Large intestine (tissue), 3 donors: ENCODE measurements around the gene KRTAP4-4. TPM values are rescaled to one million over a fixed set of nuclear protein-coding genes. Genes with fewer than 3 reads are reported as not detected.
"Not testable (repeated sequence)": the region's sequence is repeated elsewhere in the genome, so short reads cannot be mapped to it uniquely, and the experiment has no call there.

ENCODE experiments used
- DNase-seq, 2 donors: peaks; one replicate each; pipeline versions ENCODE4 v3.0.0 to v3.0.0-alpha.2; 2013
- H3K27ac ChIP-seq: one replicate; pipeline ENCODE4 v1.5.1; 2013; ENCODE audit warnings: low read length
- H3K27me3 ChIP-seq: 2 replicates; pipeline ENCODE4 v1.6.1; 2013; ENCODE audit warnings: low read length; ENCODE audit not compliant: control insufficient read depth, insufficient read depth
- H3K36me3 ChIP-seq: 2 replicates; pipeline ENCODE4 v1.6.1; 2013; ENCODE audit warnings: low read length; ENCODE audit not compliant: control insufficient read depth, insufficient read depth
- H3K4me1 ChIP-seq: one replicate; pipeline ENCODE4 v1.6.1; 2013; ENCODE audit warnings: low read length; ENCODE audit not compliant: control insufficient read depth, insufficient read depth
- H3K4me3 ChIP-seq: one replicate; pipeline ENCODE4 v1.5.1; 2013; ENCODE audit warnings: low read length
- H3K9me3 ChIP-seq: one replicate; pipeline ENCODE4 v1.6.1; 2013; ENCODE audit warnings: mild to moderate bottlenecking, low read depth, low read length, moderate library complexity; ENCODE audit not compliant: control insufficient read depth
- WGBS: methylation state at CpG from one replicate; pipeline ENCODE4 v1.1.5; 2013; ENCODE audit warnings: low lambda C conversion rate; ENCODE audit not compliant: insufficient coverage; 5-methylcytosine and 5-hydroxymethylcytosine counted together
- polyA plus RNA-seq: library from polyadenylated mRNA; unstranded; fragments of 120-200 nt; gene quantifications from one replicate; pipeline ENCODE4 v1.2.1, GENCODE V29; 2013

Gene KRTAP4-4
- polyA plus RNA-seq, 1 donor, result not detected

DNA sequence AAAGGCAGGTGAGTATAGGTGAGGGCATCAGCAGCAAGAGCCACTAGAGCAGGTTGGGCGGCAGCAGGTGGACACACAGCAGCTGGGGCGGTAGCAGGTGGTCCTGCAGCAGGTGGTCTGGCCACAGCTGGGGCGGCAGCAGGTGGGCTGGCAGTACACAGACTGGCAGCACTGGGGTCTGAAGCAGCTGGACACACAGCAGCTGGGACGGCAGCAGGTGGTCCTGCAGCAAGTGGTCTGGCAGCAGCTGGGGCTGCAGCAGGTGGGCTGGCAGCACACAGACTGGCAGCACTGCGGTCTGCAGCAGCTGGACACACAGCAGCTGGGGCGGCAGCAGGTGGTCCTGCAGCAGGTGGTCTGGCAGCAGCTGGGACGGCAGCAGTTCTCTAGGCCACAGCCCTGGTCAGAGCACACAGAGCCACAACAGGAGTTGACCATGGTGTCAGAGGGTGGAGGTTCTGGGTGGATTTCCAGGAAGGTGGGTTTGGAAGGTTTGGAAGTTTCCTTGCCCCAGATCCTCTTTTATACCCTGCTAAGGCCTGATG, 17.3 kb upstream of the KRTAP4-4 start, which contains the start of gene KRTAP4-2:
TSS of gene KRTAP4-2 (minus strand) at position 495 of the 545 bp plus-strand sequence. CDS start at position 438, 57 bp downstream.
- peaks cover 2% of the 10 kb centered on the region for H3K4me1 ChIP-seq
- H3K36me3 ChIP-seq, result no peaks in the 10 kb centered on the region
- no peak for DNase-seq
- H3K27ac ChIP-seq, result no peak within 1 kb of the TSS
- peaks cover 52% of the 10 kb centered on the region for H3K27me3 ChIP-seq
- no peak within 1 kb of the TSS for H3K4me3 ChIP-seq
- H3K9me3 ChIP-seq, result no peaks in the 10 kb centered on the region
- no CpG with 5 or more reads among the region's 7 CpGs for WGBS

DNA sequence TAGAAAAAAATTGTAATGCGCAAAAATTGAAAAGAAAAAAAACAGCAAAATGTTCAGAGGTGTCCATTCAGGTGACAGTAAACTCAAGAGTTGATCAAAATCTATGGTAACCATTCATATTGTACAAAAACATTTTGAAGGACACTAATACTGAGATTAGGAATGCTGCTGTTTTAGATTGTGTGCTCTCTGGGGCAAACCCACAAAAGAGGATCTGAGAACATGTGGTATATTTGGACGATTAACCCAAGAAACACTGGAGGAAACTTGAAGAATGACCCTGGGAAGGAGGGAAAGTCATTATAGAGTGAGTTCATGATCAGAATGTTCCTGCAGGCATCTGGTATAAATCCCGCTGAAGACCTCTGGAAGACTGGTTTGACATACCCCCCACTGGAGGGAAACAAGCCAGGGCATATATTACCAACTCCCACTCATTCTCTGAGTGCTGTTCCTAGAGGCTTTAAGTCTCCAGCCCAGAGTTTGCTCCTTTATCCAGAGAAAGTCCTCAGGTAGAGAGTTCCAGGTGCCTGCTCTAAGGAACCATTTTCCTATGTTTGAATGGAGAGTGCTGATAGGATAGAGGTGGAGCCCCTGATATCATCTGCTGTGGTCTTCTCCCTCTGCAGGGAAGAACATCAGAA, 16.3 kb upstream of the KRTAP4-4 start:
- no peaks in the 10 kb centered on the region for H3K9me3 ChIP-seq
- H3K36me3 ChIP-seq, result no peaks in the 10 kb centered on the region
- no peak overlapping the region for H3K27ac ChIP-seq
- DNase-seq, result no peak
- H3K4me3 ChIP-seq, result no peak overlapping the region
- no peaks in the 10 kb centered on the region for H3K4me1 ChIP-seq
- peaks cover 52% of the 10 kb centered on the region for H3K27me3 ChIP-seq
- 81% methylated on average over 2 of the region's 3 CpGs for WGBS

DNA sequence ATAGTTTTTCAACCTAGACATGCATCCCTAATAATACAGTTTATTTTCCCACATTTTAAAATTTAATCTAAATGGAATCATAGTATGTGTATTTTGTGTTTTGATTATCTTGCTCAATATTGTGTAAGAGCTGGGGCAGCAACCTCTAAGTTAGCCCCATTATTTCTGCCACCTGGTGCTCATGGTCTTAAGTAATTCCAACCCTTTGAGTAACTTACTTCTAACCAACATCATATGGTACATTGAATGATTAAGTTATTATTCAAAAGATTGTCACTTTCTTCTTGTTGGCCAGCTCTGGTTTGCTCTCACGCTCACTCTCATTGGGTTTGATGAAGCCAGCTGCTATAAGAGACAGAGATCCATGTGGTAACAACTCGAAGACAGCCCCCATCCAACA, 11.3 kb upstream of the KRTAP4-4 start:
- Histone ChIP-seq H3K36me3 (no peaks in the 10 kb centered on the region), H3K27ac (no peak overlapping the region), H3K9me3 (no peaks in the 10 kb centered on the region), H3K4me3 (no peak overlapping the region), H3K4me1 (no peaks in the 10 kb centered on the region), H3K27me3 (peaks cover 31% of the 10 kb centered on the region)
- no peak for DNase-seq
- no CpG with 5 or more reads among the region's 2 CpGs for WGBS

DNA sequence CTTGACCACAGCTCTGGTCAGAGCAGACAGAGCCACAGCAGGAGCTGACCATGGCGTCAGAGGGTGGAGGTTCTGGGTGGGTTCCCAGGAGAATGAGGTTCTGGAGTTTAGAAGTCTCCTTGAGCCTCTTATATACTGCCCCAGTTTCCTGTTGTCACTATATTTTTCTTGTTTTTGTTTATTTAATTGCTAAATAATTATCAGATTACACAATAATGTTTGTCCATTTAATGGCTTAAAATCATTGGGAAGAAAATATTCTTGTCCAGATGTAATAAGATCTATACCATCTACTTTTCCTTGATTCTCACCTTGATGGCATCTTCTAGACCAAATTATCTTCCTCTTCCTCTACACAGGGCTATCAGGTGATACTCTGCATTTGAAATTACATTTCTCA, 7.6 kb upstream of the KRTAP4-4 start, which contains the start of gene KRTAP4-3:
TSS of gene KRTAP4-3 (minus strand) at position 101 of the 400 bp plus-strand sequence. CDS start at position 52, 49 bp downstream.
- DNase-seq, result no peak
- Histone ChIP-seq H3K4me1 (no peaks in the 10 kb centered on the region), H3K9me3 (no peaks in the 10 kb centered on the region), H3K4me3 (no peak within 1 kb of the TSS), H3K27ac (no peak within 1 kb of the TSS), H3K36me3 (no peaks in the 10 kb centered on the region), H3K27me3 (peaks cover 10% of the 10 kb centered on the region)
- WGBS, result no CpG with 5 or more reads among the region's 1 CpG

DNA sequence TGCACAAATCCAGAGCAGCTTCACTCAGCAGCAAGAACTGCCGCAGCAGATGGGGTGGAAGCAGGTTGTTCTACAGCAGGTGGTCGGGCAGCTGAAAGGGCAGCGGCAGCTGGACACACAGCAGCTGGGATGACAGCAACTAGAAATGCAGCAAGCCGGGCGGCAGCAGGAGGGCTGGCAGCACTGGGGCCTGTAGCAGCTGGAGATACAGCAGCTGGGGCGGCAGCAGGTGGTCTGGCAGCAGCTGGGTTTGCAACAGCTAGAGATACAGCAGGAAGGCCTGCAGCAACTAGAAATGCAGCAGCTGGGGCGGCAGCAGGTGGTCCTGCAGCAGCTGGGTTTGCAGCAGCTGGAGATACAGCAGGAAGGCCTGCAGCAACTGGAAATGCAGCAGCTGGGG, 7.0 kb upstream of the KRTAP4-4 start:
- no peak overlapping the region for H3K4me3 ChIP-seq
- DNase-seq, result no peak
- no peak overlapping the region for H3K27ac ChIP-seq
- H3K27me3 ChIP-seq, result peaks cover 8% of the 10 kb centered on the region
- no CpG with 5 or more reads among the region's 7 CpGs for WGBS
- no peaks in the 10 kb centered on the region for H3K9me3 ChIP-seq
- no peaks in the 10 kb centered on the region for H3K4me1 ChIP-seq
- H3K36me3 ChIP-seq, result no peaks in the 10 kb centered on the region

DNA sequence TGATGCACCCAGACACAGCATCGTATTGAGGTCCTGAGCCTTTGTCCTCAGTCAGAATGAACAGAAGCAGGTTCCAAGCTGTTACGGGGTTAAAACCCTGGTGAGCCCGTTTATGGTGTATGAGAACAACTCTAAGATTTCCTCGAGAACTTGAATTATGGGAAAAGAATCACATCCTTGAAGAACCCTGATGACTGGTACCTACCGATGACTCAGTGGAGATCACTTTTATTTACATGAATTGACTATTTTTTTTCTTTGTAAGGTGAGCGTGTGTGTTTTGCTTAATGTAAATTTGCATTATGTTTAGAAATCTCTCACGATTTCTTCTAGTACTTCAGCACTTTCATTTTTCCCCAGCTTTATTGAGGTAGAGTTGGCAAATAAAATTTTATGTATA, 3.3 kb upstream of the KRTAP4-4 start:
- WGBS, result 75% methylated on average over 2 of the region's 7 CpGs
- no peak for DNase-seq
- Histone ChIP-seq H3K27ac (no peak overlapping the region), H3K4me1 (no peaks in the 10 kb centered on the region), H3K27me3 (peaks cover 16% of the 10 kb centered on the region), H3K4me3 (no peak overlapping the region), H3K9me3 (no peaks in the 10 kb centered on the region), H3K36me3 (no peaks in the 10 kb centered on the region)

DNA sequence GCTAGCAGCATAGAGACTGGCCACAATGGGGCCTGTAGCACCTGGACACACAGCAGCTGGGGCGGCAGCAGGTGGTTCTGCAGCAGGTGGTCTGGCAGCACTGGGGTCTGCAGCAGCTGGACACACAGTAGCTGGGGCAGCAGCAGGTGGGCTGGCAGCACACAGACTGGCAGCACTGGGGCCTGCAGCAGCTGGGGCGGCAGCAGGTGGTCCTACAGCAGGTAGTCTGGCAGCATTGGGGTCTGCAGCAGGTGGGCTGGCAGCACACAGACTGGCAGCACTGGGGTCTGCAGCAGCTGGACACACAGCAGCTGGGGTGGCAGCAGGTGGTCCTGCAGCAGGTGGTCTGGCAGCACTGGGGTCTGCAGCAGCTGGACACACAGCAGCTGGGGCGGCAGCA, 358 bp downstream of the KRTAP4-4 start:
- not testable (repeated sequence) for H3K36me3 ChIP-seq, DNase-seq, H3K27ac ChIP-seq, H3K4me3 ChIP-seq, H3K27me3 ChIP-seq, H3K4me1 ChIP-seq, H3K9me3 ChIP-seq
- no CpG with 5 or more reads among the region's 3 CpGs for WGBS

DNA sequence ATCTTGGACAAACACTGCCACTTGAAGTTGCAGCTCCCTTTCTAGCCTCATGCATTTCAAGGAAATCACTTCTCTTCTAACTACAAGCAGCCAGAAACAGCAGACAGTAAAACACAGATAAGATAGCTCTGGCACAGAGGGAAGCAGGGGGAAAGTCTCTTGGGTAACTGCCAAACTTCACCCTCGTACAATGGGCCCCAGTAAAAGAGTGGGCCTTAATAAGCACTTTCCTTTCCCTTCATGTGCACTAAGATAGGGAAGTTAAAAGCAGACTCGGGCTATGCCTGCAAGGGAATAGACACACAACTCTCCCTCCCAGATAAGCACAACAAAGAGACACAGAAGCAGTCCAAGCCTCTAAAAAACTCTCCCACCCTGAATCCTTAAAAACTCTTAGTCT, 6.7 kb downstream of the KRTAP4-4 start:
- WGBS, result no CpG with 5 or more reads among the region's 2 CpGs
- DNase-seq, result peak in 1 of 2 donors; percentile 41

DNA sequence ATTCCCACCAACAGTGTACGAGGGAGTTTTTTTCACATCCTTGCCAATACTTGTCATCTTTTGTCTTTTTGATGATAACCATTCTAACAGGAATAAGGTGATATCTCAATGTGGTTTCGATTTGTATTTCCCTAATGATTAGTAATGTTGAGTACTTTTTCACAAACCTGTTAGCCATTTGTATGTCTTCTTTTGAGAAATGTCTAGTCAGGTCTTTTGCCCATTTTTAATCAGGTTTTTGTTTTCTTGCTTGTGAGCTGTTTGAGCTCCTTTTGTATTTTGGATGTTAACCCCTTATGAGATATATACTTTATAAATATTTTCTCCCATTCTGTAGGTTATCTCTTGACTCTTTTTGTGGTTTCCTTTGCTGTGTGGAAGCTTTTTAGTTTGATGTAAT, 9.0 kb downstream of the KRTAP4-4 start:
- Histone ChIP-seq H3K4me1 (no peaks in the 10 kb centered on the region), H3K27ac (no peak overlapping the region), H3K27me3 (peaks cover 2% of the 10 kb centered on the region), H3K4me3 (no peak overlapping the region), H3K36me3 (no peaks in the 10 kb centered on the region), H3K9me3 (no peaks in the 10 kb centered on the region)
- DNase-seq, result no peak
- WGBS, result 88% methylated on average over 2 of the region's 2 CpGs

More for the DNA sequence above, 6.7 kb downstream of the KRTAP4-4 start:
- no peak overlapping the region for H3K27ac ChIP-seq
- no peaks in the 10 kb centered on the region for H3K9me3 ChIP-seq
- no peaks in the 10 kb centered on the region for H3K36me3 ChIP-seq
- H3K27me3 ChIP-seq, result no peaks in the 10 kb centered on the region
- no peaks in the 10 kb centered on the region for H3K4me1 ChIP-seq
- H3K4me3 ChIP-seq, result no peak overlapping the region

DNA sequence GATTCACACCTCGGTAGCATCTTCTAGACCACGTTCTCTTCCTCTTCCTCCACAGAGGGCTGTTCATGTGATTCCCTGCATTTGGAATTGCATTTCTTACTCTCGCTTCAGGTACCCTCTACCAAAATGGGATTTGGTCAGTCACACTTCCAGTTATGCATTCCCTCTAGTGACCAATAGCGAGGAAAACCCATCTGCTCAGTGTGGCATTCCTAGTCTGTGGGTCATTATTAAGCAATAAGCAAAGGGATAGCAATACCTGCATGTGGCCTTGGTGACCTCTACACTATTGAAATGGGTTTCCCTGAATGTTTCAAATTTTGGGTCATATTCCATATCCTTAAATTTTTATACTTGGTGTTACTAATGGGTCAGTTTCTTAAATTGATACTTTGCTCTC, 10.5 kb downstream of the KRTAP4-4 start:
- Histone ChIP-seq H3K36me3 (no peaks in the 10 kb centered on the region), H3K4me1 (no peaks in the 10 kb centered on the region), H3K4me3 (no peak overlapping the region), H3K27me3 (peaks cover 3% of the 10 kb centered on the region), H3K9me3 (no peaks in the 10 kb centered on the region), H3K27ac (no peak overlapping the region)
- 90% methylated on average over 2 of the region's 4 CpGs for WGBS
- no peak for DNase-seq

DNA sequence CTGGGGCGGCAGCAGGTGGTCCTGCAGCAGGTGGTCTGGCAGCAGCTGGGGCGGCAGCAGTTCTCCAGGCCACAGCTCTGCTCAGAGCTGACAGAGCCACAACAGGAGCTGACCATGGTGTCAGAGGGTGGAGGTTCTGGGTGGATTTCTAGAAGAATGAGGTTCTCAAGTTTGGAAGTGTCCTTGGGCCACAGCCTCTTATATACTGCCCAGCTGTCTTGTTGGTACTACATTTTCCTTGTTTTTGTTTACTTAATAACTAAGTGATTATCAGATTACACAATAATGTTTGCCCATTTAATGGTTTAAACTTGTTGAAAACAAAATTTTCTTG, 10.9 kb downstream of the KRTAP4-4 start, which contains the start of gene KRTAP4-5:
TSS of gene KRTAP4-5 (minus strand) at position 174 of the 334 bp plus-strand sequence. CDS start at position 116, 58 bp downstream.
- no peak for DNase-seq
- Histone ChIP-seq H3K36me3 (no peaks in the 10 kb centered on the region), H3K4me3 (no peak within 1 kb of the TSS), H3K4me1 (no peaks in the 10 kb centered on the region), H3K27ac (no peak within 1 kb of the TSS), H3K9me3 (peaks cover 3% of the 10 kb centered on the region), H3K27me3 (peaks cover 3% of the 10 kb centered on the region)
- no CpG with 5 or more reads among the region's 2 CpGs for WGBS
